ENCODE data around the gene P2RY14.

DNA sequence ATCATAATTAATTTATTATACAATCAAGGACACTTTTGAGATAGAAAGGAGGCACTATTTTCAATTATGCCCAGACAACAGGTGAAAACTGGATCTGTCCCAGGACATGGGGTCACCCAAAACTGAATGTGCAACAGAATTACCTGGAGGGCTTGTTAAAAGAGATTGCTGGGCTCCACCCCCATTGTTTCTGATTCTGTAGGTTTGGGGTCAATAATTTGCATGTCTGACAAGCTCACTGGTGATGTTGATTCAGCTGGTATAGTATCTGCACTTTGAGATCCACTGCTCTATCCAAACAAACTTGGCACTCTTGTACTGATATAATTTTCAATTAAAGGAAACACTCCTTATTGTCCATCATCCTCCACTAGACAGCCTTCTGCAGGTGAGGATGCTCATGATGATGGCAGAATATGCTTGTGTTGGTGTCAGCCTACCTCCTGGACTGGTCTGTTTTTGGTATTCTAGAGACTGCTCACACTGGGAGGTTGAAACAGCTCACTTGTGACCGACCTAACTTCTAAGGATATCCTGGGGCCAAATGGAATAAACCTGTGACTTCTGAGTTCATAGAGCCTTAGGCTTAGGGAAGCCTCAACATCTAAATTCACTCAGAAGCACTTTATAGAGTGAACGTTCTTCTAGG lies 2.2 kb downstream of the P2RY14 start:
- TF ChIP-seq, protein P1, sequence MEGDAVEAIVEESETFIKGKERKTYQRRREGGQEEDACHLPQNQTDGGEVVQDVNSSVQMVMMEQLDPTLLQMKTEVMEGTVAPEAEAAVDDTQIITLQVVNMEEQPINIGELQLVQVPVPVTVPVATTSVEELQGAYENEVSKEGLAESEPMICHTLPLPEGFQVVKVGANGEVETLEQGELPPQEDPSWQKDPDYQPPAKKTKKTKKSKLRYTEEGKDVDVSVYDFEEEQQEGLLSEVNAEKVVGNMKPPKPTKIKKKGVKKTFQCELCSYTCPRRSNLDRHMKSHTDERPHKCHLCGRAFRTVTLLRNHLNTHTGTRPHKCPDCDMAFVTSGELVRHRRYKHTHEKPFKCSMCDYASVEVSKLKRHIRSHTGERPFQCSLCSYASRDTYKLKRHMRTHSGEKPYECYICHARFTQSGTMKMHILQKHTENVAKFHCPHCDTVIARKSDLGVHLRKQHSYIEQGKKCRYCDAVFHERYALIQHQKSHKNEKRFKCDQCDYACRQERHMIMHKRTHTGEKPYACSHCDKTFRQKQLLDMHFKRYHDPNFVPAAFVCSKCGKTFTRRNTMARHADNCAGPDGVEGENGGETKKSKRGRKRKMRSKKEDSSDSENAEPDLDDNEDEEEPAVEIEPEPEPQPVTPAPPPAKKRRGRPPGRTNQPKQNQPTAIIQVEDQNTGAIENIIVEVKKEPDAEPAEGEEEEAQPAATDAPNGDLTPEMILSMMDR (IDR thresholded peaks at IDR 0.05), result no peak
- TF ChIP-seq POLR2A (IDR thresholded peaks at IDR 0.05), result no peak
